Parathyroid adenoma (tissue), 2 donors: Measurements from ENCODE around the gene TMEM14A.

Source experiments
- H2AFZ ChIP-seq: fragments of 300-600 bp; sonication (generic); one replicate; pipeline ENCODE4 v1.7.0; 2017; ENCODE audit warnings: antibody characterized with exemption, mild to moderate bottlenecking
- H3K27ac ChIP-seq: fragments of 300-600 bp; sonication (generic); one replicate; pipeline ENCODE4 v1.7.0; 2017
- H3K27me3 ChIP-seq: fragments of 300-600 bp; sonication (generic); one replicate; pipeline ENCODE4 v1.7.0; 2017; ENCODE audit warnings: low read length; ENCODE audit not compliant: control insufficient read depth, insufficient read depth
- H3K36me3 ChIP-seq: fragments of 300-600 bp; sonication (generic); one replicate; pipeline ENCODE4 v1.7.0; 2017; ENCODE audit warnings: low read length; ENCODE audit not compliant: control insufficient read depth, insufficient read depth
- H3K4me1 ChIP-seq: fragments of 300-600 bp; sonication (generic); one replicate; pipeline ENCODE4 v1.7.0; 2017; ENCODE audit warnings: control low read depth
- H3K4me2 ChIP-seq: fragments of 300-600 bp; sonication (generic); one replicate; pipeline ENCODE4 v1.7.0; 2017; ENCODE audit warnings: low read length
- H3K4me3 ChIP-seq: fragments of 300-600 bp; sonication (generic); one replicate; pipeline ENCODE4 v1.7.0; 2017; ENCODE audit warnings: low read depth, low read length
- H3K79me2 ChIP-seq: fragments of 300-600 bp; sonication (generic); one replicate; pipeline ENCODE4 v1.7.0; 2017; ENCODE audit warnings: control low read depth
- H3K9ac ChIP-seq: fragments of 300-600 bp; sonication (generic); one replicate; pipeline ENCODE4 v1.7.0; 2017; ENCODE audit warnings: mild to moderate bottlenecking
- H3K9me3 ChIP-seq: fragments of 300-600 bp; sonication (generic); one replicate; pipeline ENCODE4 v1.7.0; 2017; ENCODE audit warnings: low read length; ENCODE audit not compliant: control insufficient read depth
- CTCF ChIP-seq: fragments of 300-600 bp; sonication (generic); IDR thresholded peaks from one replicate; pipeline ENCODE4 v1.7.0; 2017; ENCODE audit warnings: antibody characterized with exemption, mild to moderate bottlenecking
- donor health status: primary hyperparathyroidism.

TMEM14A gene

GRCh38 chr6:52664186-52664990 lies 6.5 kb upstream of the TMEM14A start:
- Histone ChIP-seq H3K4me1 (peaks cover 3% of the 10 kb centered on the region), H3K4me3 (peak overlapping the region; percentile 91), H3K4me2 (peak overlapping the region; percentile 100), H3K9me3 (no peaks in the 10 kb centered on the region), H3K27ac (peak overlapping the region; percentile 21), H2AFZ (peak overlapping the region; percentile 99), H3K27me3 (no peaks in the 10 kb centered on the region), H3K79me2 (no peaks in the 10 kb centered on the region), H3K36me3 (no peaks in the 10 kb centered on the region), H3K9ac (peak overlapping the region; percentile 48)
- no peak for TF ChIP-seq CTCF

- Histone ChIP-seq H3K4me1 (peaks cover 3% of the 10 kb centered on the region), H3K27ac (no peak overlapping the region), H3K36me3 (no peaks in the 10 kb centered on the region), H3K4me3 (peak overlapping the region; percentile 91), H3K79me2 (peaks cover under 1% of the 10 kb centered on the region), H3K27me3 (no peaks in the 10 kb centered on the region), H3K9me3 (no peaks in the 10 kb centered on the region), H2AFZ (peak overlapping the region; percentile 99), H3K9ac (no peak overlapping the region), H3K4me2 (peak overlapping the region; percentile 100)
- TF ChIP-seq CTCF = no peak
Observed at GRCh38 chr6:52664991-52665686, 5.8 kb upstream of the TMEM14A start.

GRCh38 chr6:52666071-52666470 lies 4.8 kb upstream of the TMEM14A start:
- H3K36me3 ChIP-seq = no peaks in the 10 kb centered on the region
- no peak for TF ChIP-seq CTCF
- no peak overlapping the region for H3K9ac ChIP-seq
- H3K4me2 ChIP-seq = no peak overlapping the region
- no peaks in the 10 kb centered on the region for H3K27me3 ChIP-seq
- no peaks in the 10 kb centered on the region for H3K9me3 ChIP-seq
- no peak overlapping the region for H2AFZ ChIP-seq
- no peak overlapping the region for H3K27ac ChIP-seq
- H3K4me1 ChIP-seq = peaks cover 3% of the 10 kb centered on the region
- peaks cover 2% of the 10 kb centered on the region for H3K79me2 ChIP-seq
- H3K4me3 ChIP-seq = no peak overlapping the region

- H2AFZ ChIP-seq = no peak overlapping the region
- H3K4me1 ChIP-seq = peaks cover 7% of the 10 kb centered on the region
- no peak overlapping the region for H3K4me2 ChIP-seq
- no peaks in the 10 kb centered on the region for H3K36me3 ChIP-seq
- peaks cover 2% of the 10 kb centered on the region for H3K79me2 ChIP-seq
- H3K27me3 ChIP-seq = no peaks in the 10 kb centered on the region
- TF ChIP-seq CTCF = no peak
- H3K27ac ChIP-seq = no peak overlapping the region
- no peaks in the 10 kb centered on the region for H3K9me3 ChIP-seq
- no peak overlapping the region for H3K9ac ChIP-seq
- H3K4me3 ChIP-seq = no peak overlapping the region
Observed at GRCh38 chr6:52666523-52666922, 4.4 kb upstream of the TMEM14A start.
